Retina (tissue), 1 donor: ENCODE results near the gene C4orf50.
"Not testable (repeated sequence)": the region's sequence is repeated elsewhere in the genome, so short reads cannot be mapped to it uniquely, and the experiment has no call there.

Source experiments
- DNase-seq: peaks from one replicate; pipeline ENCODE4 v3.0.0-alpha.2; 2016

C4orf50 gene

GRCh38 chr4:5965225-5965624 lies 53.0 kb downstream of the C4orf50 start:
- no peak for DNase-seq

- no peak for DNase-seq
Measured at GRCh38 chr4:5964030-5964429, 54.2 kb downstream of the C4orf50 start.

DNA sequence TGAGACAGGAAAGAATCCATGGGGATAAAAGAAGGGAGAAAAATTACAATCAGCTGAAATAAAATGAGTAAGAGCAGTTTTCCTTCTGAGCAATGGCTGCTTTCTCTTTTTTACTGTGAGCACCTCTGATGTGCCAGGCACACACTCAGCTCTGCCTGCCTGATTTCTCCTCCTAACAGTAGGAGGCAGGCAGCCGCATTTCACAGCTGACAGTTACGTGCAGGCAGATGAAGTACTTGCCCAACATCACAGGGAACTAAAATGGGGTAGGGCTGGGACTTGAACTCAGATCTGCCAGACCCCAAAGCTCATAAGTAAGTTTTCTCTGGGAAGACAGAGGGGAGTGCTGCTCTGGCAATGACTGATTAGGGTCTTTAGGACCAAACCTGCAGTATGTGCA lies 54.6 kb downstream of the C4orf50 start:
- DNase-seq = no peak

GRCh38 chr4:5962416-5962815 lies 55.8 kb downstream of the C4orf50 start:
- DNase-seq = peak; percentile 36

- no peak for DNase-seq
Measured at GRCh38 chr4:5960252-5960880, 57.9 kb downstream of the C4orf50 start.

- DNase-seq = no peak
Measured at GRCh38 chr4:5959211-5959982, 58.8 kb downstream of the C4orf50 start.

DNA sequence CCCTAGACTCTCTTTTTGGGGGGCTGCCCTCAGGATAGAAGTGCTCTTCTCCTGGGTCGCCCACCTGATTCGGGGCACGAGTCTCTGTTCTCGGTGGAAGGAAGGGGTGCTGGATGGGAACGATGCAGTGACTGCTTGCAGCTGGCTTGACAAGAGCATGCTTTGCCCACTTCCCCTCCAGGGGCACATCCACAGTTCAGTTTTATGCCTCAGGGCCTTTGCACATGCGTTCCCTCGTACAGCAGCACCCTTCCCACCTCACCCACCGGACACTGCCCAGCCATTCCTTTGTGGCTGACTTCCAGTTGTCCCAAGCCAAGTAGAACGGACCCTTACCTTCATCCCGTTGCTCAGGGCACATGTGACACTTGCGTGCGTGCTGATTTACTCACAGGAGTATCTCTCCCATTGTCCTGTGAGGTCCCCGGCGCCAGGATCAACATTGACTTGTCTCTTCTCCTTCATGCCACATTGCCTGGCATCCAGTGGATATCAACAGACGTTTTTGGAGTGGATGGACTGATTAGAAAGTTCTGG lies 60.0 kb downstream of the C4orf50 start:
- DNase-seq = no peak

GRCh38 chr4:5957076-5957475 lies 61.2 kb downstream of the C4orf50 start:
- no peak for DNase-seq

DNA sequence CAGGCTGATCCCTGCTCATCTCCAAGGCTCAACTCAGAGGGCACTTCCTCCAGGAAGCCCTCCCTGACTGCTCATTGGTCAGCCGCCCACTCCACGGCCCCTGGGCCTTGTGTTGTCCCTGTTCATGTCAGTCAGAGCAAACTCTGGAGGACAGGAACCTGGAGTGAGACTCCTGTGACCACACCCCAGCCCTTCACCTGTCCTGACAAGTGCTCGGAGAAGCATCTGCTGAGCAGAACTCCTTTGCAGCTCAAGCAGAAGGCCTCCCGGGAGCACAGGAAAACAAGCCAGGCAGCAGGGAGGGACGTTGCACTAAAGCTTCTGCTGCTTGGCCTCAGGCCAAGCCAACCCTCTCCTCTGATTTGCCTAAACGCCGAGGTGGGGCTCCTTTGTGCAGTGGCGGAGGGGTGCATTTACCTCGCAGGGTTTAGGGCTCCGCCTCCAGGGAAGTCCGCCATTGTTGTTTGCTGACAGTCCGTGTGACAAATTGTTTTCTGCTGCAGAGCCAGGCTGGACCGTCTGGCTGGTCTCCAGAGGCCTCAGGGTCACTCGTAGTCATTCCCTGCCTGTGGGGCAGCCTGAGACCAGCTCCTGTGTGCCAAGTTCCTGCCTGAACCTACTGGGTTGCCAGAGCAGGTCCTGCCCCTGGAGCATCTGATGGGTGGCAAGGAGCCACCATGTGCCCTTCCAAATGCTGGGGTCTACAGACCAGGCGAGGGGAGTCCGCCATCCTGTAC lies 61.8 kb downstream of the C4orf50 start:
- peak; percentile 61 for DNase-seq

DNA sequence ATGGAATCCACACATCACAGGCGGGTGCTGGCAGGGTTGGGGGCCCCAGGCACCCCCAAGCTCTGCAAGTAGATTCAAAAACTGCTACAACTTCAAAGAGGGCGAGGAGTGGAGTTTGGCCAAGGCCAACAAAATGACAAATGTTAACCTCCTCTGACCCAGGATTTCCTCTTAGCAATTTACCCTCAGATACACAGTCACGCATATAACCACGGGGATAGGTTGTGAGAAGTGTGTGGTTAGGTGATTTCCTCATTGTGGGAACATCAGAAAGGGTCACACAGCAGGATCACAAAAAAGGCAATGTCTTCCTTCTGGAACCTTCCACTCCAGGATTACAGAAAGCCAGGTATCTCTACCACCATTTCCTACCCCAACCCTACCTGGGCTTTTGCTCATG lies 62.4 kb downstream of the C4orf50 start:
- DNase-seq = no peak

- DNase-seq = no peak
Measured at GRCh38 chr4:5955201-5955821, 62.9 kb downstream of the C4orf50 start.

DNA sequence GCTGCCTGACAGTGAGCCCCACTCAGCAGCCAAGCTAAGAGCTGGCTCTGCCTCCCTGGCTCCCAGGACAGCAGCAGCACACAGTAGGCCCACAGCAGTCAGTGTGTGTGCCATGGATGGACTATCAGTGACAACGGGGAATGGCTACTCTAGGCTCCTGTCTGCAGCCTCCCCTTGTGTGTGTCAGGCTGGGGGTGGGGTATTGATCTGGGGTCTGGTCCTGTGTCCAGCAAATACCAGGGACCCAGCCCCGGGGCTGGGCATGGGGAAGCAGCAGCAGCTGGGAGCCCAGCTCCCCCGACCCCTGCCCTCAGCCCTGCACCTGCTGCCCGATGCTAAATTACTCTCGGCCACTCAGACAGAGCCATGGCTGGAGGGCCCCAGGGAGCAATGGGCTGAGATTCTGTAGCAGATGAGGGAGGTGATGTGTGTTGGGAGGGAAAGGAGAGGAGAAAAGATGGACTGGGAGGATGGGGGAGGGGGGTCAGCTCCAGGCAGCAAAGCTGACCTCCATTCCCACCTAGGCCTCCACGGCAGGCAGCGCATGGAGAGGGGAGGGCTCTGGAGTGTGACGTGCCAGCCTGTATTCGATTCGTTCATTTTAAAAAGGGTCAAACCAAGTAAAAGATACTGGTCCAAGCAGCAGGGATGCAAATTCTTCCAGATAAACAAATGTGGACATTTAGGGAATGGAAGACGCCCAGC lies 64.0 kb downstream of the C4orf50 start:
- DNase-seq = peak; percentile 57

DNA sequence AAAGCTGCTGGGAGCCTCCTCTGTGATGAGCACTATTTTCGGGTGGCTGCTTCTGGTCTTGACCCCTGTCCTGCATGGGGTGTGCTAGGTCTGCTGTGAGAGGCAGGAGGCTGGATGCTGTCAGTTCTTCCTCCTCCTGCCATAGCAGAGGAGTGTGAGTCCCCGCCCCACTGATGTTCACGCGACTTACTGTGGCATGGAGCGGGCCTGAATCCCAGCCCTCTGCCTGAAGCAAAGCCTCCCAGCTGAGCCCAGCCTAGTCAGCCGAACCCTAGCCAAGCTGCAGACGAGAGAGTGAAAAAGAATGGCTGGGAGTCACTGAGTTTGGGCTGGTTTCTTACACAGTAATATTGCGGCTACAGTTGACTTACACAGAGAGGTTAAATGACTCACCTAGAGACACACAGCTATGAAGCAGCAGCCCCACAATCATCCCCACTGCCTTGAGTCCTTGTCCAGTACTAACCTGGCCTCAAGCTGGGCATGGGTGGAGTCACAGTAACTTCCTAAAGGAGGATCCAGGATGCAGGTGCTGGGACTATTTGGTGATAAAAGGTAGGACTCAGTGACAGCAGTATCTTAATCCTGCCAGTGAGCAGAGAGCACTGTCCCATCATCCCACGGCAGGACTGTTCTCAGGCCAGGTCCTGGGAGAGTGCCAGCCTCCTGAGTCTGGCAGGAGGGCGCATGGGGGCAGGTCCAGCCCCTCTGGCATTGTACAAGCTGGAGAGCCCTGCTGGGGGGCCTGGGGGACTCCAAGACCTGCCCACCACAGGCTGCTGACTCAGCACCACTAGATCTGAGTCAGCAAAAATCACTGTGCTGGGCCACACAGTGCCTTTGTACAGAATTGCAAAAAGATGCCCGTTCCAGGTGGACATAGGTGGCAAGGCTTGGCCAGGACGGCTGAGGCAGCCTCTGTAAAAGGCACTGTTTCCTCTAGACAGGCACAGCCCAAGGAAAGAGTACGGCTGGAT lies 65.0 kb downstream of the C4orf50 start:
- DNase-seq = no peak

DNA sequence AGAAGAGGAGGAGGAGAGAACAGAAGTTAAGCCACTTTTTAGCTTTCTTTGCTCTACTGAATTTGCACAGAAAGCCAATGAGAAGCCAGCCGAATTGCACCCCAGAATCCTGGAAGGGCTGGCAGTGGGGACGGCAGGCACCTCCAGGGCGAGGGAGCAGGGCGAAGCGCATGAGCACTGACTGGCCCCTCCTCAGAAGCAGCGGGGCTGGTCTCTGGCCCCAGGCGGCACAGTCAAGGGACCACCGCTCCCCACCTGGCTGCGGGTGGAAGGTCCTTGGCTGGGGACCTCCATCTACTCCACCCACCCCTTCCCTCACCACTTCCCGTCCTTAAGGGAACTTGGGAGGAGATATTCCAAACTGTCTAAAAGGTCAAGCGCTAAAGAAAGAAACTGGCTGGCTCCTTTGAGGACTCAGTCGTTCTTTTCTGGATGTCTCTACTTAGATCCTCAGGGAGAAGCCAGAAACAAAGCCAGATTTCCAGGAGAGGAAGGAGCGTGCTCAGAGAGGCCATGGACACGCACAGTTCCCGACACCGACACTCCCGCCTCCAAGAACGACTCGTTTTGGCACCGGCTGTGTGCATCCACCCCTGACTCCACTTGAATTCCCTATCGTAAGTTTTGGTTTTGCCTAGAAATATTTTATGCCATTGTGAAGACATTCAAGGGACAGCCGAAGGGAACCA lies 65.8 kb downstream of the C4orf50 start:
- DNase-seq = no peak

- not testable (repeated sequence) for DNase-seq
Measured at GRCh38 chr4:5946653-5947052, 71.6 kb downstream of the C4orf50 start.

DNA sequence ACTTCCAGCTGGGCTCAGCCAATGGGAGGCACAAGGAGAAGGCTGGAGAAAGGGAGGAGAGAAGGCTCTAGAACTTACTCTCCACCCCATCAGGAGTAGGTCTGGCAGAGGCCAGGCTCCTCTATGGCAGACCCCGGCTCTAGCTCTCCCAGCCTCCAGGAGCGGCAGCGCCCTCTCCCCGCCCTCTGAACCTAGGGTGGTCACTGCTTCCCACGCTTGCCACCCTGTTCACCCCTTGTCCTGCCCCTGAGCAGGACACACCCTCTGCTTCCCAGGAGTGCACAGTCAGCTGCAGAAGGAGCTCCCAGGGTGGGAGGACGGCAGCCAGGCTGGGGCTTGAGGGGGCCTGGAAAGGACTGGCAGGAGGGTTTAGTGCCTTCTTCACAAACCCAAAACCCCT lies 72.3 kb downstream of the C4orf50 start:
- no peak for DNase-seq

DNA sequence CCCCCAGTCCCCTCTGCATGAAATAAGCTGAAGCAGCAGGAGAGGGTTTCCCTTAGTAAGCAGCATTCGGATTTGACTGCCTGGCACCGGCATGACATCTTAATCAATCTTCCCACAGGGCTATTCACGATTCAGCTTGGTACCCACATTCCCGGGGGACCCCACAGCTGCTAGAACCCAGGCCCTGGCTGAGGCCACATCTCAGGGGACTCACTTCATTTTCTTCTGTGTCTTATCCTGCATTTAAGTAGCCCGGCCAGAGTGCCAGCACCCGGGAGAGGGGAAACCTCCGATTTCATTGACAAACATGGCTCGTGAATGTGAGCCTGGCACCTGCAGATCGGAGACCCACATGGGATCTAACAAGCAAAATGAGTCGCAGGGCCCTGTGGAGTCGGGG lies 73.1 kb downstream of the C4orf50 start:
- DNase-seq = no peak

- no peak for DNase-seq
Measured at GRCh38 chr4:5943561-5943960, 74.7 kb downstream of the C4orf50 start.

DNA sequence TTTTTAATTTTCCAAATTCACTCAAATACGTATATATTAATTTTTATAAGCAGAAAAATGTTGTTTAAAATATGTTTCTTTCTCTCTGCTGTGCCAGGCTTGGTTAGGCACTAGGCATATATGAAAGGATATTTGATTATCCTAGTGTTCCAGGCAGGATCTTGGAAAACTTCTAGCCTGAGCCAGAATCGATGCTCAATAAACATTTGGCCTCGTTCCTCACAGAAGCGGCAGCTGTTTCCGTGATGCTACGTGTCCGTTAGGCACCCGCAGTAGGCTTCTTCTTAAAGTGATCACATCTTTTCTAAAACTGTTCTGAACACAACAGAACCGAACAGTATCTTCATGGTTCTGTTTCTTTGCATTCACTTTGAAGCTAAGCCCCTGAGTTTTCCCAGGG lies 75.3 kb downstream of the C4orf50 start:
- no peak for DNase-seq

GRCh38 chr4:5941601-5942000 lies 76.6 kb downstream of the C4orf50 start:
- DNase-seq = no peak
